ENCODE measurements around the gene PANK3. TPM values are rescaled to one million over a fixed set of nuclear protein-coding genes. Genes with fewer than 3 reads are reported as not detected.

Gene PANK3
- 27.7 TPM for polyA plus RNA-seq (2013, experiment 1 of 2)
- 27.5 TPM for polyA plus RNA-seq (2013, experiment 2 of 2)

GRCh38 chr5:168578538-168579487 lies at the start of gene PANK3:
TSS of gene PANK3 (minus strand) at chr5:168579368. CDS start at chr5:168579283, 85 bp downstream.
- H2BK120ac ChIP-seq (ENCODE audit: low read depth, low read length) = peak within 1 kb of the TSS; percentile 95
- DNase-seq = no peak
- peaks cover 6% of the 10 kb centered on the region for H3K4me1 ChIP-seq (ENCODE audit: control insufficient read depth, insufficient read depth, low read depth, low read length)
- peak within 1 kb of the TSS; percentile 92 for H3K27ac ChIP-seq (ENCODE audit: low read length, poor library complexity, severe bottlenecking)
- peak within 1 kb of the TSS in 1 of 2 experiments; percentile 52 for H2BK12ac ChIP-seq (ENCODE audit: low read length in 2 of 2)
- H3K4me2 ChIP-seq (ENCODE audit: low read length, poor library complexity, severe bottlenecking) = peak within 1 kb of the TSS; percentile 90
- H3K79me1 ChIP-seq (replicated peaks; ENCODE audit: low read length, poor library complexity, severe bottlenecking) = no peaks in the 10 kb centered on the region
- H2BK15ac ChIP-seq (ENCODE audit: low read depth, poor library complexity, severe bottlenecking) = peak within 1 kb of the TSS; percentile 93
- WGBS = under 1% methylated on average over 44 of the region's 63 CpGs
- peak within 1 kb of the TSS; percentile 53 for H2AFZ ChIP-seq (ENCODE audit: low read depth, low read length)
- peak within 1 kb of the TSS; percentile 86 for H2BK5ac ChIP-seq (ENCODE audit: low read depth, low read length, poor library complexity, severe bottlenecking)
- H3K27me3 ChIP-seq (ENCODE audit: control insufficient read depth in 1 of 2, insufficient read depth in 1 of 2, low read length in 2 of 2) = no peaks in the 10 kb centered on the region
- peak within 1 kb of the TSS; percentile 95 for H3K9ac ChIP-seq (ENCODE audit: low read length)
- H3K18ac ChIP-seq (ENCODE audit: low read depth in 1 of 2, low read length in 2 of 2) = peak within 1 kb of the TSS; percentile 92 to 95
- peak within 1 kb of the TSS; percentile 80 for H4K91ac ChIP-seq (ENCODE audit: low read length)
- peak within 1 kb of the TSS; percentile 57 to 91 for H3K14ac ChIP-seq (ENCODE audit: low read length in 2 of 2)
- no peaks in the 10 kb centered on the region for H3K9me3 ChIP-seq (ENCODE audit: control insufficient read depth, low read length)
- H3K4me3 ChIP-seq (ENCODE audit: insufficient read depth in 1 of 2, low read depth in 1 of 2, low read length in 2 of 2) = peak within 1 kb of the TSS; percentile 85 to 96
- H3K23ac ChIP-seq (ENCODE audit: low read length in 2 of 2) = peak within 1 kb of the TSS in 1 of 2 experiments; percentile 59
- peaks cover 0 to 6% of the 10 kb centered on the region in 2 experiments for H3K36me3 ChIP-seq (ENCODE audit: control insufficient read depth in 1 of 2, insufficient read depth in 2 of 2, low read depth in 1 of 2, low read length in 2 of 2)
- peak within 1 kb of the TSS; percentile 17 for H2AK5ac ChIP-seq (ENCODE audit: low read length, severe bottlenecking)
- peak within 1 kb of the TSS; percentile 95 to 99 for H3K4ac ChIP-seq (ENCODE audit: low read depth in 1 of 2, low read length in 2 of 2)
- H4K8ac ChIP-seq (ENCODE audit: low read length) = peak within 1 kb of the TSS; percentile 98

- H4K91ac ChIP-seq (ENCODE audit: low read length) = no peak overlapping the region
- H3K79me1 ChIP-seq (replicated peaks; ENCODE audit: low read length, poor library complexity, severe bottlenecking) = no peaks in the 10 kb centered on the region
- H4K8ac ChIP-seq (ENCODE audit: low read length) = no peak overlapping the region
- H3K36me3 ChIP-seq (ENCODE audit: control insufficient read depth in 1 of 2, insufficient read depth in 2 of 2, low read depth in 1 of 2, low read length in 2 of 2) = no peaks in the 10 kb centered on the region
- H3K27me3 ChIP-seq (ENCODE audit: control insufficient read depth in 1 of 2, insufficient read depth in 1 of 2, low read length in 2 of 2) = no peaks in the 10 kb centered on the region
- H3K4me2 ChIP-seq (ENCODE audit: low read length, poor library complexity, severe bottlenecking) = no peak overlapping the region
- no peak overlapping the region for H3K4ac ChIP-seq (ENCODE audit: low read depth in 1 of 2, low read length in 2 of 2)
- no peak overlapping the region for H3K23ac ChIP-seq (ENCODE audit: low read length in 2 of 2)
- no peak overlapping the region for H2BK120ac ChIP-seq (ENCODE audit: low read depth, low read length)
- no peak overlapping the region for H3K9ac ChIP-seq (ENCODE audit: low read length)
- 93% methylated on average over 3 of the region's 3 CpGs for WGBS
- no peaks in the 10 kb centered on the region for H3K4me1 ChIP-seq (ENCODE audit: control insufficient read depth, insufficient read depth, low read depth, low read length)
- DNase-seq = no peak
- H2AFZ ChIP-seq (ENCODE audit: low read depth, low read length) = no peak overlapping the region
- H2BK15ac ChIP-seq (ENCODE audit: low read depth, poor library complexity, severe bottlenecking) = no peak overlapping the region
- no peak overlapping the region for H3K14ac ChIP-seq (ENCODE audit: low read length in 2 of 2)
- no peak overlapping the region for H2AK5ac ChIP-seq (ENCODE audit: low read length, severe bottlenecking)
- no peak overlapping the region for H3K27ac ChIP-seq (ENCODE audit: low read length, poor library complexity, severe bottlenecking)
- no peak overlapping the region for H2BK5ac ChIP-seq (ENCODE audit: low read depth, low read length, poor library complexity, severe bottlenecking)
- no peak overlapping the region for H3K18ac ChIP-seq (ENCODE audit: low read depth in 1 of 2, low read length in 2 of 2)
- no peak overlapping the region for H3K4me3 ChIP-seq (ENCODE audit: insufficient read depth in 1 of 2, low read depth in 1 of 2, low read length in 2 of 2)
- no peak overlapping the region for H2BK12ac ChIP-seq (ENCODE audit: low read length in 2 of 2)
- H3K9me3 ChIP-seq (ENCODE audit: control insufficient read depth, low read length) = no peaks in the 10 kb centered on the region
Observed at GRCh38 chr5:168624850-168625364, 45.7 kb upstream of the PANK3 start.

- Histone ChIP-seq H3K9ac (ENCODE audit: low read length) (no peak overlapping the region), H2BK5ac (ENCODE audit: low read depth, low read length, poor library complexity, severe bottlenecking) (no peak overlapping the region), H3K9me3 (ENCODE audit: control insufficient read depth, low read length) (no peaks in the 10 kb centered on the region), H4K8ac (ENCODE audit: low read length) (no peak overlapping the region), H3K27me3 (ENCODE audit: control insufficient read depth in 1 of 2, insufficient read depth in 1 of 2, low read length in 2 of 2) (no peaks in the 10 kb centered on the region), H3K23ac (ENCODE audit: low read length in 2 of 2) (no peak overlapping the region), H2BK15ac (ENCODE audit: low read depth, poor library complexity, severe bottlenecking) (no peak overlapping the region), H3K4me3 (ENCODE audit: insufficient read depth in 1 of 2, low read depth in 1 of 2, low read length in 2 of 2) (no peak overlapping the region), H3K14ac (ENCODE audit: low read length in 2 of 2) (no peak overlapping the region), H3K79me1 (replicated peaks; ENCODE audit: low read length, poor library complexity, severe bottlenecking) (no peaks in the 10 kb centered on the region), H2AK5ac (ENCODE audit: low read length, severe bottlenecking) (no peak overlapping the region), H3K4ac (ENCODE audit: low read depth in 1 of 2, low read length in 2 of 2) (no peak overlapping the region), H2BK120ac (ENCODE audit: low read depth, low read length) (no peak overlapping the region), H3K36me3 (ENCODE audit: control insufficient read depth in 1 of 2, insufficient read depth in 2 of 2, low read depth in 1 of 2, low read length in 2 of 2) (no peaks in the 10 kb centered on the region), H3K18ac (ENCODE audit: low read depth in 1 of 2, low read length in 2 of 2) (no peak overlapping the region), H2BK12ac (ENCODE audit: low read length in 2 of 2) (no peak overlapping the region), H3K4me2 (ENCODE audit: low read length, poor library complexity, severe bottlenecking) (no peak overlapping the region), H3K27ac (ENCODE audit: low read length, poor library complexity, severe bottlenecking) (no peak overlapping the region), H4K91ac (ENCODE audit: low read length) (no peak overlapping the region), H2AFZ (ENCODE audit: low read depth, low read length) (no peak overlapping the region), H3K4me1 (ENCODE audit: control insufficient read depth, insufficient read depth, low read depth, low read length) (no peaks in the 10 kb centered on the region)
- 84% methylated on average over 1 of the region's 1 CpG for WGBS
- no peak for DNase-seq
Observed at GRCh38 chr5:168620807-168621206, 41.6 kb upstream of the PANK3 start.

- Histone ChIP-seq H3K14ac (ENCODE audit: low read length in 2 of 2) (peak overlapping the region in 1 of 2 experiments; percentile 42), H3K79me1 (replicated peaks; ENCODE audit: low read length, poor library complexity, severe bottlenecking) (no peaks in the 10 kb centered on the region), H4K91ac (ENCODE audit: low read length) (no peak overlapping the region), H4K8ac (ENCODE audit: low read length) (no peak overlapping the region), H2BK12ac (ENCODE audit: low read length in 2 of 2) (no peak overlapping the region), H2BK5ac (ENCODE audit: low read depth, low read length, poor library complexity, severe bottlenecking) (no peak overlapping the region), H3K23ac (ENCODE audit: low read length in 2 of 2) (no peak overlapping the region), H3K4ac (ENCODE audit: low read depth in 1 of 2, low read length in 2 of 2) (no peak overlapping the region), H2AK5ac (ENCODE audit: low read length, severe bottlenecking) (no peak overlapping the region), H2BK15ac (ENCODE audit: low read depth, poor library complexity, severe bottlenecking) (no peak overlapping the region), H3K9ac (ENCODE audit: low read length) (no peak overlapping the region), H2AFZ (ENCODE audit: low read depth, low read length) (no peak overlapping the region), H3K27ac (ENCODE audit: low read length, poor library complexity, severe bottlenecking) (no peak overlapping the region), H3K9me3 (ENCODE audit: control insufficient read depth, low read length) (no peaks in the 10 kb centered on the region), H3K4me2 (ENCODE audit: low read length, poor library complexity, severe bottlenecking) (no peak overlapping the region), H3K4me1 (ENCODE audit: control insufficient read depth, insufficient read depth, low read depth, low read length) (no peaks in the 10 kb centered on the region), H3K18ac (ENCODE audit: low read depth in 1 of 2, low read length in 2 of 2) (no peak overlapping the region), H2BK120ac (ENCODE audit: low read depth, low read length) (no peak overlapping the region), H3K36me3 (ENCODE audit: control insufficient read depth in 1 of 2, insufficient read depth in 2 of 2, low read depth in 1 of 2, low read length in 2 of 2) (no peaks in the 10 kb centered on the region), H3K27me3 (ENCODE audit: control insufficient read depth in 1 of 2, insufficient read depth in 1 of 2, low read length in 2 of 2) (no peaks in the 10 kb centered on the region), H3K4me3 (ENCODE audit: insufficient read depth in 1 of 2, low read depth in 1 of 2, low read length in 2 of 2) (no peak overlapping the region)
- no peak for DNase-seq
- 89% methylated on average over 10 of the region's 10 CpGs for WGBS
Observed at GRCh38 chr5:168614661-168615060, 35.5 kb upstream of the PANK3 start.
